IMR-90 (cell line): ENCODE results near the gene DYNLT5. TPM values are rescaled to one million over a fixed set of nuclear protein-coding genes. Genes with fewer than 3 reads are reported as not detected.

Source experiments
- ATAC-seq: fragments of 200-7000 bp; cut with Tn5 transposase; 2 replicates; pipeline ENCODE4 v1.9.1; 2020; ENCODE audit warnings: low read depth, mild to moderate bottlenecking, moderate library complexity
- BruUV-seq: library from RNA; stranded (reverse); fragments of 400-500 nt; replicated peaks from 2 replicates; lab custom pipeline; 2021; lab: Mats Ljungman, UMichigan
- CTCF ChIA-PET: fragments of 300-600 bp; formaldehyde crosslinking; extraction: SDS; loops from one replicate; lab custom pipeline; 2021; ENCODE audit warnings: antibody characterized with exemption; lab: Yijun Ruan, JAX
- POLR2A ChIA-PET: fragments of 300-600 bp; sonication (Branson Sonifier 250); formaldehyde crosslinking; loops from one replicate; lab custom pipeline; 2022; ENCODE audit warnings: antibody characterized with exemption; ENCODE audit not compliant: unreplicated experiment; lab: Charles Lee
- DNase-seq: peaks from one replicate; pipeline ENCODE4 v3.0.0; 2013
- H2AFZ ChIP-seq: replicated peaks from 2 replicates; pipeline ENCODE3; 2013; ENCODE audit warnings: low read length, mild to moderate bottlenecking; ENCODE audit not compliant: poor library complexity
- H2AK5ac ChIP-seq: 2 replicates; pipeline ENCODE4 v1.6.1; 2013; ENCODE audit warnings: low read depth, low read length, inconsistent platforms
- H2AK9ac ChIP-seq: replicated peaks from 2 replicates; pipeline ENCODE3; 2013; ENCODE audit warnings: mild to moderate bottlenecking, low read depth, low read length, moderate library complexity; ENCODE audit not compliant: poor library complexity
- H2BK120ac ChIP-seq: 2 replicates; pipeline ENCODE4 v1.6.1; 2013; ENCODE audit warnings: low read depth, low read length, inconsistent platforms
- H2BK15ac ChIP-seq: 3 replicates; pipeline ENCODE4 v1.6.1; 2013; ENCODE audit warnings: low read depth, low read length, inconsistent platforms
- H2BK20ac ChIP-seq: 2 replicates; pipeline ENCODE4 v1.6.1; 2013; ENCODE audit warnings: low read depth, mild to moderate bottlenecking, inconsistent platforms, low read length, moderate library complexity
- H2BK5ac ChIP-seq: 2 replicates; pipeline ENCODE4 v1.6.1; 2013; ENCODE audit warnings: mild to moderate bottlenecking, low read depth, low read length, inconsistent platforms; ENCODE audit not compliant: poor library complexity, severe bottlenecking
- H3K14ac ChIP-seq: replicated peaks from 2 replicates; pipeline ENCODE4 v1.6.1; 2013; ENCODE audit warnings: low read depth, low read length, inconsistent platforms
- H3K18ac ChIP-seq: 2 replicates; pipeline ENCODE4 v1.6.1; 2013; ENCODE audit warnings: low read depth, low read length, control low read depth
- H3K23ac ChIP-seq: 2 replicates; pipeline ENCODE4 v1.6.1; 2013; ENCODE audit warnings: low read depth, low read length, inconsistent platforms
- H3K27ac ChIP-seq: 2 replicates; pipeline ENCODE4 v1.5.1; 2013; ENCODE audit warnings: mild to moderate bottlenecking, control low read depth, low read length; ENCODE audit not compliant: insufficient read depth
- H3K27me3 ChIP-seq: 2 replicates; pipeline ENCODE4 v1.6.1; 2013; ENCODE audit warnings: low read length; ENCODE audit not compliant: control insufficient read depth, insufficient read depth
- H3K36me3 ChIP-seq: 2 replicates; pipeline ENCODE4 v1.6.1; 2013; ENCODE audit warnings: low read length, mixed read lengths; ENCODE audit not compliant: control insufficient read depth, insufficient read depth
- H3K4ac ChIP-seq: 2 replicates; pipeline ENCODE4 v1.6.1; 2013; ENCODE audit warnings: low read depth, low read length, inconsistent platforms
- H3K4me1 ChIP-seq: 2 replicates; pipeline ENCODE4 v1.6.1; 2013; ENCODE audit warnings: low read length, mixed read lengths; ENCODE audit not compliant: control insufficient read depth, insufficient read depth
- H3K4me2 ChIP-seq: 2 replicates; pipeline ENCODE4 v1.6.1; 2013; ENCODE audit warnings: low read depth, mild to moderate bottlenecking, control low read depth, low read length, moderate library complexity
- H3K4me3 ChIP-seq: 2 replicates; pipeline ENCODE4 v1.5.1; 2013; ENCODE audit warnings: low read depth, mild to moderate bottlenecking, control low read depth, low read length, moderate library complexity; ENCODE audit not compliant: insufficient read depth
- H3K56ac ChIP-seq: 2 replicates; pipeline ENCODE4 v1.6.1; 2013; ENCODE audit warnings: low read length, inconsistent platforms; ENCODE audit not compliant: insufficient read depth; ENCODE audit errors: extremely low read depth
- H3K79me1 ChIP-seq, 2 experiments: 2 replicates each; pipeline ENCODE4 v1.6.1; 2013; ENCODE audit warnings: low read length in 2 of 2, inconsistent platforms in 1 of 2, low read depth in 1 of 2
- H3K9ac ChIP-seq: 2 replicates; pipeline ENCODE4 v1.6.1; 2013; ENCODE audit warnings: low read depth, low read length, control low read depth
- H3K9me1 ChIP-seq: 2 replicates; pipeline ENCODE4 v1.6.1; 2013; ENCODE audit warnings: low read length, inconsistent platforms; ENCODE audit not compliant: insufficient read depth
- H3K9me3 ChIP-seq: 2 replicates; pipeline ENCODE4 v1.6.1; 2013; ENCODE audit warnings: low read length; ENCODE audit not compliant: control insufficient read depth, insufficient read depth
- H4K20me1 ChIP-seq: 2 replicates; pipeline ENCODE4 v1.6.1; 2013; ENCODE audit warnings: low read length, inconsistent platforms; ENCODE audit not compliant: insufficient read depth
- H4K5ac ChIP-seq: 2 replicates; pipeline ENCODE4 v1.6.1; 2013; ENCODE audit warnings: mild to moderate bottlenecking, low read depth, low read length, control low read depth
- H4K8ac ChIP-seq, 2 experiments: 2 replicates each; pipeline ENCODE4 v1.6.1; 2013; ENCODE audit warnings: low read depth in 2 of 2, low read length in 2 of 2, control low read depth in 1 of 2, inconsistent platforms in 1 of 2
- H4K91ac ChIP-seq: 2 replicates; pipeline ENCODE4 v1.6.1; 2013; ENCODE audit warnings: low read depth, low read length, inconsistent platforms; ENCODE audit not compliant: insufficient read depth
- BHLHE40 ChIP-seq: fragments of 150-350 bp; IDR thresholded peaks from 2 replicates; pipeline ENCODE4 v1.6.1; 2016; ENCODE audit warnings: mild to moderate bottlenecking, low read depth, low read length
- CEBPB ChIP-seq: IDR thresholded peaks from 2 replicates; pipeline ENCODE4 v1.6.1; 2012; ENCODE audit warnings: low read depth, low read length, improper control_type of control experiment
- CHD1 ChIP-seq: IDR thresholded peaks from 2 replicates; pipeline ENCODE4 v1.6.1; 2012; ENCODE audit warnings: low read depth, low read length, improper control_type of control experiment
- CTCF ChIP-seq: conservative IDR thresholded peaks from 2 replicates; pipeline ENCODE4 v1.5.1; 2012; ENCODE audit warnings: mild to moderate bottlenecking, low read depth, low read length, improper control_type of control experiment
- ELK1 ChIP-seq: fragments of 150-350 bp; IDR thresholded peaks from 2 replicates; pipeline ENCODE4 v1.6.1; 2016; ENCODE audit warnings: low read depth, mild to moderate bottlenecking, low read length, moderate library complexity, borderline replicate concordance
- FOS ChIP-seq: fragments of 150-350 bp; IDR thresholded peaks from 2 replicates; pipeline ENCODE4 v1.6.1; 2016; ENCODE audit warnings: low read depth, low read length
- MAFK ChIP-seq: IDR thresholded peaks from 2 replicates; pipeline ENCODE4 v1.6.1; 2012; ENCODE audit warnings: low read depth, low read length, improper control_type of control experiment
- MAZ ChIP-seq: IDR thresholded peaks from 2 replicates; pipeline ENCODE4 v1.6.1; 2012; ENCODE audit warnings: low read depth, mild to moderate bottlenecking, low read length, improper control_type of control experiment, moderate library complexity, borderline replicate concordance
- MXI1 ChIP-seq: IDR thresholded peaks from 2 replicates; pipeline ENCODE4 v1.6.1; 2012; ENCODE audit warnings: low read depth, mild to moderate bottlenecking, low read length, moderate library complexity, borderline replicate concordance
- NFE2L2 ChIP-seq: fragments of 150-350 bp; IDR thresholded peaks from 2 replicates; pipeline ENCODE4 v1.6.1; 2016; ENCODE audit warnings: low read depth, mild to moderate bottlenecking, low read length
- POLR2A ChIP-seq: IDR thresholded peaks from 2 replicates; pipeline ENCODE4 v1.6.1; 2012; ENCODE audit warnings: mild to moderate bottlenecking, low read depth, low read length
- RAD21 ChIP-seq: IDR thresholded peaks from 2 replicates; pipeline ENCODE4 v1.6.1; 2012; ENCODE audit warnings: low read length, improper control_type of control experiment
- RCOR1 ChIP-seq: IDR thresholded peaks from 2 replicates; pipeline ENCODE4 v1.6.1; 2012; ENCODE audit warnings: mild to moderate bottlenecking, low read length, improper control_type of control experiment; ENCODE audit not compliant: insufficient replicate concordance
- RFX5 ChIP-seq: IDR thresholded peaks from 2 replicates; pipeline ENCODE4 v1.8.0; 2012; ENCODE audit warnings: low read depth, mild to moderate bottlenecking, low read length, moderate library complexity
- SMC3 ChIP-seq: fragments of 150-350 bp; IDR thresholded peaks from 2 replicates; pipeline ENCODE4 v1.6.1; 2016; ENCODE audit warnings: low read depth, mild to moderate bottlenecking, antibody characterized with exemption, low read length, moderate library complexity
- USF2 ChIP-seq: fragments of 150-350 bp; IDR thresholded peaks from 2 replicates; pipeline ENCODE4 v1.6.1; 2017; ENCODE audit warnings: mild to moderate bottlenecking, antibody characterized with exemption, low read length, low read depth
- WGBS, 2 experiments: methylation state at CpG; one replicate each; pipeline versions ENCODE4 v1.1.5 to v1.1.7; 2013; ENCODE audit warnings: missing lambda C conversion rate in 2 of 2; ENCODE audit not compliant: insufficient read length in 1 of 2; ENCODE audit errors: extremely low coverage in 2 of 2; 5-methylcytosine and 5-hydroxymethylcytosine counted together
- dilution Hi-C: fragments of 300-500 bp; cut with HindIII; formaldehyde crosslinking; loops from one replicate; pipeline ENCODE4 v1.14.3; 2018; ENCODE audit warnings: low sequenced_read_pairs; ENCODE audit not compliant: unreplicated experiment
- in situ Hi-C: fragments of 300-500 bp; cut with MboI; formaldehyde crosslinking; loops from 3 replicates; pipeline ENCODE4 v1.14.3; 2019; ENCODE audit warnings: low sequenced_read_pairs, inconsistent platforms, mixed read lengths
- intact Hi-C: fragments of 100-400 bp; cut with micrococcal nuclease; formaldehyde crosslinking; loops from 2 replicates; pipeline ENCODE4 v1.10.0; 2022
- polyA plus RNA-seq, 3 experiments: library from polyadenylated mRNA; depleted of rRNA; stranded (reverse); fragments of >200 nt; gene quantifications; 2 replicates each; pipeline ENCODE4 v1.2.3, GENCODE V29; 2012; ENCODE audit warnings: low replicate concordance in 1 of 3
- total RNA-seq: library from RNA; depleted of rRNA; stranded (reverse); fragments of >200 nt; gene quantifications from 2 replicates; pipeline ENCODE4 v1.2.3, GENCODE V29; 2012

The DYNLT5 gene
- total and polyA plus RNA-seq, 2 of the 4 experiments (the other 2 are of a cell fraction) = 0.12 to 0.18 TPM

- Histone ChIP-seq H3K14ac (no peak overlapping the region), H3K9me1 (peaks cover 8% of the 10 kb centered on the region; the same call in 1 of the 2 replicates), H3K56ac (no peak overlapping the region), H4K20me1 (peaks cover 9% of the 10 kb centered on the region), H3K27ac (no peak overlapping the region), H3K4me1 (peaks cover 3% of the 10 kb centered on the region), H2BK15ac (no peak overlapping the region), H2BK120ac (no peak overlapping the region), H2AK5ac (no peak overlapping the region), H3K27me3 (no peaks in the 10 kb centered on the region), H4K8ac (no peak overlapping the region), H4K91ac (no peak overlapping the region), H3K9ac (no peak overlapping the region), H3K36me3 (peaks cover 21% of the 10 kb centered on the region), H3K4me3 (no peak overlapping the region), H2BK20ac (no peak overlapping the region), H3K9me3 (no peaks in the 10 kb centered on the region), H3K4ac (no peak overlapping the region), H4K5ac (no peak overlapping the region), H2AFZ (no peak overlapping the region), H3K79me1 (peaks cover 0 to 5% of the 10 kb centered on the region in 2 experiments; a peak in 2 of 4 replicates), H3K4me2 (no peak overlapping the region), H3K18ac (no peak overlapping the region), H3K23ac (no peak overlapping the region), H2BK5ac (no peak overlapping the region), H2AK9ac (no peak overlapping the region)
- ATAC-seq (no peak), DNase-seq (no peak)
- dilution Hi-C loops (no loop called here), intact Hi-C loops (loop anchor here (10.0 kb wide), 2 partner anchors 474 to 774 kb away; no protein-coding TSS in a partner anchor), in situ Hi-C loops (loop anchor here (25.0 kb wide), 1 partner anchor 467 kb away; no protein-coding TSS in a partner anchor)
- WGBS, 2 experiments = no CpG with 5 or more reads among the region's 6 CpGs
- TF ChIP-seq CHD1 (no peak), SMC3 (no peak), FOS (no peak), ELK1 (no peak), POLR2A (no peak), MXI1 (no peak), NFE2L2 (no peak), CEBPB (no peak), USF2 (no peak), RAD21 (no peak), RCOR1 (no peak), CTCF (no peak), RFX5 (no peak), BHLHE40 (no peak), MAZ (no peak), MAFK (no peak)
- ChIA-PET POLR2A (no interaction called here), CTCF (no interaction called here)
- BruUV-seq = no TSS peak
These were observed 23.1 kb upstream of the DYNLT5 start for GRCh38 chr1:66729119-66729518.
